Measurements from ENCODE around the gene PCDHGA6. TPM values are rescaled to one million over a fixed set of nuclear protein-coding genes. Genes with fewer than 3 reads are reported as not detected.

Gene PCDHGA6
- total RNA-seq = 4.8 and 6.3 TPM in 2 replicates

GRCh38 chr5:141373673-141374317 lies at the start of gene PCDHGA6:
Gene PCDHGA6, plus strand, starts transcription at chr5:141373891. Its CDS starts 193 bp downstream, at chr5:141374084.

GRCh38 chr5:141330299-141331080 lies 43.2 kb upstream of the PCDHGA6 start, which contains the start of gene PCDHGA1:
Gene PCDHGA1, plus strand, starts transcription at chr5:141330514.

GRCh38 chr5:141338538-141339306 lies 35.0 kb upstream of the PCDHGA6 start, which contains the start of gene PCDHGA2:
Gene PCDHGA2, plus strand, starts transcription at chr5:141338760.

GRCh38 chr5:141343242-141343952 lies 30.3 kb upstream of the PCDHGA6 start, which contains the start of gene PCDHGA3:
Gene PCDHGA3, plus strand, starts transcription at chr5:141343829. Its CDS starts 205 bp downstream, at chr5:141344034.

DNA sequence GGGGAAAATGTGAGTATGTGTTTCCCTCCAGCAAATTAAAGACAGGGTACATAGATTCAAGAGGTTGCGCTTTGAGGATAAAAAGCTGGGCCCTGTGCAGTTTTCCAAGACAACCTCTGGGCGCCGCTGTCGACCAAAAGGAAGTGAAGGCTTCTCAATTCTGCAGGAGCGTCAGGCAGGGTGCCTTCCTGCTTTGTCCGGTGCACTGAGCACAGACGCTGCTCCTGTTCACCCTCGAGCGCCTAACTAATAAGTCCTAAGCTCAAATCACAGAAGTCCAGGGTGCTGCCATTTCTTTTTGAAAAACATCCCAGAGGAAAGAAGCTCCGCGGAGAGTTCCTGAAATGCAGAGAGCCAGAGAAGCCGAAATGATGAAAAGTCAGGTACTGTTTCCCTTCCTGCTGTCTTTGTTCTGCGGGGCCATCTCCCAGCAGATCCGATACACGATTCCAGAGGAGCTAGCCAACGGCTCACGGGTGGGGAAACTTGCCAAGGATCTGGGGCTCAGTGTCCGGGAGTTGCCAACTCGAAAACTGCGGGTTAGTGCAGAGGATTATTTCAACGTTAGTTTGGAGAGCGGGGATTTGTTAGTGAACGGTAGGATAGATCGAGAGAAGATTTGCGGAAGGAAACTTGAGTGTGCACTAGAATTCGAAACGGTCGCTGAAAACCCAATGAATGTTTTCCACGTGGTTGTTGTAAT lies 23.6 kb upstream of the PCDHGA6 start, which contains the start of gene PCDHGB1:
Gene PCDHGB1 (plus strand): TSS at position 183 of the 703 bp plus-strand sequence. CDS start 162 bp downstream, at position 345.

GRCh38 chr5:141354900-141355469 lies 18.7 kb upstream of the PCDHGA6 start, which contains the start of gene PCDHGA4:
Gene PCDHGA4, plus strand, starts transcription at chr5:141355021. Its CDS starts 87 bp downstream, at chr5:141355108.

GRCh38 chr5:141359790-141360426 lies 13.8 kb upstream of the PCDHGA6 start, which contains the start of gene PCDHGB2:
Gene PCDHGB2, plus strand, starts transcription at chr5:141359994. Its CDS starts 142 bp downstream, at chr5:141360136.

GRCh38 chr5:141363952-141364660 lies 9.6 kb upstream of the PCDHGA6 start, which contains the start of gene PCDHGA5:
Gene PCDHGA5, plus strand, starts transcription at chr5:141364162. Its CDS starts 169 bp downstream, at chr5:141364331.

DNA sequence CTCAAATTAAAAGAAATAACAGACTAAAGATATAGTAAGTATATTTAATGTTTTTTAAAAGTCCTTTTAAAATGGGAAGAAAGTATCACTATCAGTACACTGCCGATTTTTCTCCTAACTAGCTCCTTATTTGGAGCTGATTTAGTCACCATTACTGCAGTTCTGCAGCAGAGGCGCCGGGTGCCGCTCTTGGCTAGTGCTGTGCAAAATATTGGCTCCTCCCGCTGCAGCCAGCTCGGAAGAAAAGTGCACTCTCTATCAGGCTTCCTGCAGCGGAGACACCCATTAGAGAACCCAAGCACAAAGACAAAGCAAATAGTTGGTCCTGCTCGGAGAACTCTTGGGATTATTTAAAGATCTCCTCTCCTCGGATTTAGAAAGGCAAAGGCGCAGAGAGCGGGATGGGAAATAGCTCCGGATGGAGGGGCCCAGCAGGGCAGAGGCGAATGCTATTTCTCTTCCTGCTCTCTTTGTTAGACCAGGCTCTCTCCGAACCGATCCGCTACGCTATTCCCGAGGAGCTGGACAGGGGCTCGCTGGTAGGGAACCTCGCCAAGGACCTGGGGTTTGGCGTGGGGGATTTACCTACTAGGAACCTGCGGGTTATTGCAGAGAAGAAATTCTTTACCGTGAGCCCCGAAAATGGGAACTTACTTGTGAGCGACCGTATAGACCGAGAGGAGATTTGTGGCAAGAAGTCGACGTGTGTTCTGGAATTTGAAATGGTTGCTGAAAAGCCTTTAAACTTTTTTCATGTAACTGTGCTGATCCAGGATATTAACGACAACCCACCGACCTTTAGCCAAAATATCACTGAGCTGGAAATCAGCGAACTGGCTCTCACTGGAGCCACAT lies 3.5 kb upstream of the PCDHGA6 start, which contains the start of gene PCDHGB3:
Gene PCDHGB3 (plus strand): TSS at position 249 of the 855 bp plus-strand sequence. CDS start 153 bp downstream, at position 402.

GRCh38 chr5:141382469-141383294 lies 9.0 kb downstream of the PCDHGA6 start, which contains the start of gene PCDHGA7:
Gene PCDHGA7, plus strand, starts transcription at chr5:141382742. Its CDS starts 158 bp downstream, at chr5:141382900.

GRCh38 chr5:141387557-141388311 lies 14.0 kb downstream of the PCDHGA6 start, which contains the start of gene PCDHGB4:
Gene PCDHGB4, plus strand, starts transcription at chr5:141387698. Its CDS starts 187 bp downstream, at chr5:141387885.

GRCh38 chr5:141392429-141393198 lies 18.9 kb downstream of the PCDHGA6 start, which contains the start of gene PCDHGA8:
Gene PCDHGA8, plus strand, starts transcription at chr5:141392633. Its CDS starts 181 bp downstream, at chr5:141392814.

GRCh38 chr5:141397756-141398551 lies 24.3 kb downstream of the PCDHGA6 start, which contains the start of gene PCDHGB5:
Gene PCDHGB5, plus strand, starts transcription at chr5:141397947. Its CDS starts 181 bp downstream, at chr5:141398128.

GRCh38 chr5:141402553-141403243 lies 29.0 kb downstream of the PCDHGA6 start, which contains the start of gene PCDHGA9:
Gene PCDHGA9, plus strand, starts transcription at chr5:141402778. Its CDS starts 175 bp downstream, at chr5:141402953.

